CD4-positive, CD25-positive, alpha-beta regulatory T cell (primary cell): ENCODE data around the gene OAF. TPM values are rescaled to one million over a fixed set of nuclear protein-coding genes. Genes with fewer than 3 reads are reported as not detected.

ENCODE experiments used
- ATAC-seq, 2 donors: fragments of 150-1000 bp; cut with Tn5 transposase; one replicate each; pipeline ENCODE4 v1.10.0; 2021; ENCODE audit warnings: low read depth in 2 of 2, moderate number of reproducible peaks in 2 of 2, moderate library complexity in 1 of 2
- DNase-seq, 3 donors: peaks; one replicate each; pipeline versions ENCODE4 v3.0.0 to v3.0.0-alpha.2; 2012 to 2022; ENCODE audit warnings: mixed read lengths in 1 of 3
- H3K27ac ChIP-seq: one replicate; pipeline ENCODE4 v1.7.0; 2013; ENCODE audit warnings: mild to moderate bottlenecking, low read length; ENCODE audit not compliant: insufficient read depth, poor library complexity, severe bottlenecking
- H3K27me3 ChIP-seq: one replicate; pipeline ENCODE4 v1.7.0; 2013; ENCODE audit warnings: low read length; ENCODE audit not compliant: control insufficient read depth, insufficient read depth
- H3K36me3 ChIP-seq: one replicate; pipeline ENCODE4 v1.7.0; 2013; ENCODE audit warnings: mild to moderate bottlenecking, low read length, moderate library complexity; ENCODE audit not compliant: control insufficient read depth, insufficient read depth
- H3K4me1 ChIP-seq: 2 replicates; pipeline ENCODE4 v1.7.0; 2013; ENCODE audit warnings: mild to moderate bottlenecking, low read length; ENCODE audit not compliant: insufficient read depth, control insufficient read depth, poor library complexity, severe bottlenecking
- H3K4me3 ChIP-seq: one replicate; pipeline ENCODE4 v1.7.0; 2013; ENCODE audit warnings: low read depth, mild to moderate bottlenecking, low read length, moderate library complexity
- H3K9me3 ChIP-seq, 2 experiments: 1 replicate in 1 of 2; 2 replicates in 1 of 2; pipeline ENCODE4 v1.7.0; 2013; ENCODE audit warnings: low read length in 2 of 2, mild to moderate bottlenecking in 1 of 2, moderate library complexity in 1 of 2; ENCODE audit not compliant: control insufficient read depth in 2 of 2
- H3K27ac Mint-ChIP-seq, 3 donors: one replicate each; pipeline ENCODE4 v1.8.0; 2020 to 2022; ENCODE audit warnings: mild to moderate bottlenecking in 3 of 3, mixed read lengths in 3 of 3, moderate library complexity in 2 of 3
- H3K27me3 Mint-ChIP-seq: one replicate; pipeline ENCODE4 v1.8.0; 2022; ENCODE audit warnings: mild to moderate bottlenecking, mixed read lengths
- H3K36me3 Mint-ChIP-seq: one replicate; pipeline ENCODE4 v1.8.0; 2020; ENCODE audit warnings: mixed read lengths
- H3K4me1 Mint-ChIP-seq, 4 donors: one replicate each; pipeline ENCODE4 v1.8.0; 2020 to 2022; ENCODE audit warnings: mixed read lengths in 4 of 4, mild to moderate bottlenecking in 1 of 4
- H3K4me3 Mint-ChIP-seq, 4 donors: one replicate each; pipeline ENCODE4 v1.8.0; 2020 to 2022; ENCODE audit warnings: mild to moderate bottlenecking in 4 of 4, mixed read lengths in 4 of 4, moderate library complexity in 3 of 4
- H3K9me3 Mint-ChIP-seq, 7 donors: one replicate each; pipeline ENCODE4 v1.8.0; 2020 to 2022; ENCODE audit warnings: mixed read lengths in 7 of 7, mild to moderate bottlenecking in 3 of 7, moderate library complexity in 2 of 7
- polyA plus RNA-seq, 4 donors: library from polyadenylated mRNA; unstranded; fragments of 300-500 nt; fragmentation: Illumina TruSeq; gene quantifications; one replicate each; pipeline ENCODE4 v1.2.3, GENCODE V29; 2021
- total RNA-seq: library from RNA; stranded (reverse); gene quantifications from one replicate; pipeline ENCODE4 v1.2.3, GENCODE V29; 2022

The OAF gene
- total and polyA plus RNA-seq, 5 donors from 2014 or later: 0.38 to 1.2 (median 0.54) TPM

DNA sequence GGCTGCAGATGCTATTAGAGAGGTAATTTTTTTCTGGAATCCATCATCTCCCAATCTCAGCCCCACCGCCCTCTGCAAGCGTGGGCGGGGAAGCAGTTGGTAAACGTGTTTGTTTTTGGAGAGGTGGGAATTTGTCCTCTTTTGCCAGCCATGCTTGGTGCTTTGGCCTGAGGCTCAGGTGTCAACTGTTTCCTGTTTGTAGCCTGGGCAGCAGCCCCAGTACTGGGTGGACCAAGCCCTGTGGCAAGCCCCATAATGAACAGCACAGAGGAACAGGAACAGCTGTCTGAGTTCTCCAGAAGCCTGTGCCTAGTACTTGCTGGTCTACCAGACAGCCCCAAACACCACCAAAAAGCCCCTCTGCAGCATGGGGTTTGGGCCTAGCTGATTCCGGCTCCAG lies 68.7 kb downstream of the OAF start:
- Histone ChIP-seq H3K9me3 (no peaks in the 10 kb centered on the region), H3K4me3 (no peak overlapping the region), H3K27me3 (no peaks in the 10 kb centered on the region), H3K36me3 (no peaks in the 10 kb centered on the region), H3K27ac (no peak overlapping the region), H3K4me1 (no peaks in the 10 kb centered on the region)
- Mint-ChIP-seq H3K27ac (no peak overlapping the region), H3K4me1 (peaks cover 0 to 2% (median 0%) of the 10 kb centered on the region in 4 donors), H3K36me3 (no peaks in the 10 kb centered on the region), H3K27me3 (peaks cover 8% of the 10 kb centered on the region), H3K9me3 (peaks cover 0 to 1% (median 0%) of the 10 kb centered on the region in 7 donors), H3K4me3 (no peak overlapping the region)
- DNase-seq (no peak), ATAC-seq (no peak)

Other genes starting within 250 kb of the OAF start
- gene TRIM29, start 72.9 kb upstream of the OAF start, total RNA-seq: not detected
- not detected for gene TRIM29, start 72.9 kb upstream of the OAF start, polyA plus RNA-seq
- not detected for gene POU2F3, start 29.1 kb downstream of the OAF start, total RNA-seq
- gene POU2F3, start 29.1 kb downstream of the OAF start, polyA plus RNA-seq: not detected
- gene TLCD5, start 114.3 kb downstream of the OAF start, total RNA-seq: 0.42 TPM
- gene TLCD5, start 114.3 kb downstream of the OAF start, polyA plus RNA-seq: under 1 TPM in 3 of 4 donors, not detected in 1; 0.21 to 0.46 (median 0.29) TPM
- 29.7 TPM for gene ARHGEF12, start 125.4 kb downstream of the OAF start, total RNA-seq
- 1 to 10 TPM; 3.2 to 6.6 (median 5.3) TPM for gene ARHGEF12, start 125.4 kb downstream of the OAF start, polyA plus RNA-seq